HG03565 (cell line): Measurements from ENCODE around the gene MAPK7.

Experiments used
- ATAC-seq: cut with Tn5 transposase; IDR thresholded peaks from one replicate; pipeline ENCODE4 v1.9.1; 2021; ENCODE audit warnings: mild to moderate bottlenecking, moderate library complexity; ENCODE audit not compliant: unreplicated experiment

Gene MAPK7

DNA sequence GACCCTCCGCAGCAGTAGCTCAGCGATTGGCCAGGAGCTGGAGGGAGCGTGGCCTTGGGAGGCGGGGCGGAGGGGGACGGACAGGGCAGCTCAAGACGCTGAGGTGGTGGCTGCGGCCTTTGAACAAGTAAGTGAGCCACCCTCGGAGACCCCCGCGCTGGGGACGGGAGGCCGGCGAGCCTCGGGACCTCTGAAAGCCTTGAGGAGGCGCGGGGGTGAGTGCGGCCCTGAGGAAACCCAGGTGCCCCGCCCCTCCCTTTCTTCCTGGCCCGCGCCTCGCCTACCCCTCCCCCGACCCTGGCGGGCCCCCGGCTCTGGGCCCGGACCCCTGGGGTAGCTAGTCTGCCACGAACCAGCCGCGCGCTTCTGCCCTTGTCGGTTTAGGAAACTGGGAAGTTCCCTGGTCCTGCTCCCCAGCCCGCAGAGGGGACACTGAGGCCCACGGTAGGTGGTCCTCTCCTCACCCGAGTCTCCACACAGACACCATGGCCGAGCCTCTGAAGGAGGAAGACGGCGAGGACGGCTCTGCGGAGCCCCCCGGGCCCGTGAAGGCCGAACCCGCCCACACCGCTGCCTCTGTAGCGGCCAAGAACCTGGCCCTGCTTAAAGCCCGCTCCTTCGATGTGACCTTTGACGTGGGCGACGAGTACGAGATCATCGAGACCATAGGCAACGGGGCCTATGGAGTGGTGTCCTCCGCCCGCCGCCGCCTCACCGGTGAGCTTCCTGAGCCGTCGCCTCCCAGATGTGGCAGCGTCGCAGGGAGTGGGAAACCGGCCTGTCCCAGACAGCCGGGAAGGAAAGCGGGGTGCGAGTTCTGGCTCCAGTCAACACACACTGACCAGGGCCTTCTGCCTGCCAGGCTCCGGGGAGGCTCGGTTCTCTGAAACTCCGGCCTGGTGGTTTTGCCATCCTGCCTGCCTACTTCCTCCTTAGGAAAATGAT is at the start of gene MAPK7:
TSS of gene MAPK7 (plus strand) at position 83 of the 945 bp plus-strand sequence. CDS start at position 486, 403 bp downstream.
- no peak for ATAC-seq

DNA sequence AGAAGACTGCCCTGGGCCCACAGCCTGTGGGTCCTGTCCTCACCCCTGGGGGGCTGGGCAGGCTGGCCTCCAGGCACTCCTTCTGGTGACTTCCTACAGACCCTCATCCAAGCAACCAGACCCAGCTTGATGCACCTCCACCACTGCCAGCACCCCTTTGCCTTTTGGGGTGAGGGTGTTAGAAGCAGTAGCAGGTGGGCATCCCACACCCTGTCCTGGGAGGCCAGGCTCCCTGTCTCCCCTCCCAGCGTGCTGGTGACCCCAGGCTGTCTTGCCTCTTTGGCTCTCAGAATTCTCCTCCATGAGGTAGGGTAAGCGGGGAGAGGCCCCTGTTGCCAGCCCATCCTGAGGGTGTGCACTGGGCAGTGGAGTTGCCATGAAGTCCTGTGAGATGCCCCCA is 49.2 kb upstream of the MAPK7 start:
- no peak for ATAC-seq

DNA sequence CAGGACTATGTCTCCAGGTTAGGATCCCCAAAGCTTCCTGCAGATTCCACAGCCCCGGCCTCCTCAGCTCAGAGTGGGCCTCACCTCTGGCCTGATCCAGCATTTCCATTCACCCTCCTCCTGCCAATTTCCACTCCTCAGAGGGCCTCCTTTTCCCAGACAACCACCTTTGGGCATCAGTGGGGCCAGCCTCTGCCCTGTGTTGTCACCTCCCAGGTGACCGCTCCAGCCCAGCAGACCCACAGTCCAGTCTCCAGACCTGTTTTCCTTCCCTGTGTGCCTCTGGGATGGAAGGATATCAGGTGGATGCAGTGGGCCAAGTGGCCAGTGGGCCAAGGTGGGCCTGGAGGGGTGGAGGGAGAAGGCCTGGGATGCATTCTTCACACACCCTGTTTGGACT is 48.5 kb upstream of the MAPK7 start:
- ATAC-seq, result no peak

DNA sequence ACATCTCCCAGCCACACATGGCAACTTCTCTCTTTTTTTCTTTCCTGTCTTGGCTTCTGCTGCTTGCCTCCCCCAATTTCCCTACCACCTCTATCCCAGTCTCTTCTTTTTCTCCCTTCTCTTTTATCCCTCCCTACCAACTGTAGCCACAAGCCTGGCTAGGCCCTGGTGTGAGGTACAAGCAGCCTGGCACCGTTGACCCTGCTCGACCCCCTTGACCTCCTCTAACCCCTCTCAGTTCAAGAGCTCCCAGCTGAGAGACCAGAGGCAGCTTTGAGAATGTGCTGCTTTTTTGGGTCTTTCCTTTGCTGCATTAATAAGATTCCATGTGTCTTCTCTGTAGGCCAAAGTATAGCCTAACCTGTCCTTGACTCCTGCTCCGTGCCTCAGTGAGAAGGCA is 48.0 kb upstream of the MAPK7 start:
- ATAC-seq, result no peak

DNA sequence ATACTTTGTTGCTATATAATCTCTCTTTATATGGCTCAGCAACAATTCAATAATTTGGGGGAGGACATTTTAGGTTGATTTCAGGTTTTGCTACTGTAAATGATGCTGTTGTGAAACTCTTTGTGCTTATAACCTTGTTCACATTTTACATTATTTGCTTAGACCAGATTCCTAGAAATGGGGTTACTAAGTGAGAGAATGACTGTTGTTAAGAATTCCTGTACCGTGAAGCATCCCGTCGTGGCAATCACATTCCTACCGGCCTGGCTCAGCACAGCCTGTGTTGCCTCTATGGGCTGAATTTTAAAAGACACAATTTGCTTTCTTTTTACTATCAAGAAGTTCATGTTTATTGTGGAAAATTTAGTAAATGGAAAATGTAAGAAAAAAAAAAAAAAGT is 47.2 kb upstream of the MAPK7 start:
- no peak for ATAC-seq

DNA sequence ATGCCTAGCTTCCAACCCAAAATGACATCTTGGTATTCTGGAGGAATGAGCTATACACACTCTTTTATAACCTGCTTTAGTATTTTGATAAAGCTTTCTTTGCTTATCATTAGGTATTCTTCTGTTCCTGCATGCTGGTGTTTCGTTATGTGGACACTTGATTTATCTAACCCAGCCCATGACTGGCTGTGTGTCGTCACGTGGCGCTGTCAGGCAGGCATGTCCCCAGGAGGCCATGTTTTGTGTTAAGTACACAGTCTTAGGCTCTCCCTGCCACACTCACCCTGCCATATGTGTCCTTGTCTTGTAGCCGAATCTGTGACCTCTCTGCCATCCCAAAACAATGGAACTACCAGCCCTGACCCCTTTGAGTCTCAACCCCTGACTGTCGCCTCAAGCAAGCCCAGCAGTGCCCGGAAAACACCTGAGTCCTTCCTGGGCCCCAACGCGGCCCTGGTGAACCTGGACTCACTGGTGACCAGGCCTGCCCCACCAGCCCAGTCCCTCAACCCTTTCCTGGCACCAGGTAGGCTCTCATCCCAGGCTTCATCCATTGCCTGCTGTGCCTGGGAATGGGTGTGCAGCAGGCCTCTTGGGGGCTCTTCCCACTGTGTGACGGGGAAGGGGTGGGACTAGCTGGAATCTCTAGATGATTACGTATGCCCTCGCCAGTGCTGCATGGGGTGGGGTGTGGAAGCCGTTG is 46.6 kb upstream of the MAPK7 start:
- ATAC-seq, result no peak

DNA sequence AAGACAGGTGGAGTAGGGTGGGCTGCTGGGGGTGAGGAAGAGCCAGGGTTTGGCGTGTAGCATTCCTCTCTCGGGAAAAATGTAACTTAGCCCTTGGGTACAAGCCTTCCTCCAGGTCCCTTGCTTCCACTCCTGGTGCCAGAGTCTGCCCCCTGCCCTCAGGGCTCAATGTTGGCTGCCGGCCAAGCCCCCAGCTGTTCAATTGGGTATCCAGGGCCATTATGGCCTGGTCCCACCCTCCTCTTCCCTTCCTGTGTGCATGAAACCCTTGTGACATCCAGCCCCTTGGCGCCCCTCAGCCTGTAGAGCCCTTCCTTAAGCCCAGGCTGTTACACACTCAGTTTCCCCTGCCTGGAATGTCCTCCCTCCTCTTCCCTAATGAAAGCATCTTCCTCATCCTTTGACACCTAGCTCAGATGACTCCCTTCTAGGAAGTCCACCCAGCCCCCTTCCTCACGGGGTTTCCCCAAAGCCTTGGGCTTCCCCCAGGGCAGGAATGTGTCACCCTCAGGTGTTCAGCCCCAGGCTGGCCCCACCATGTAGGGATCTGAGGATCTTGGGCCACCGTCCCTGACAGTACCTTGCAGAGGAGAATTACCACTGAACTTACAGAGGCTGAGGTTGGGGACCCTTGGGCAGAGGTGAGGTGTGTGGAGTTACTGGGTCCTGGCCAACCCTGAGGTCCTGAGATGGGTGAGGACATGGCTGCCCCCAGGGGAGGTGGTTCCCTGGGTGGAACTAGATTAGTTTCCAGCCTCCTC is 45.7 kb upstream of the MAPK7 start:
- ATAC-seq, result no peak

DNA sequence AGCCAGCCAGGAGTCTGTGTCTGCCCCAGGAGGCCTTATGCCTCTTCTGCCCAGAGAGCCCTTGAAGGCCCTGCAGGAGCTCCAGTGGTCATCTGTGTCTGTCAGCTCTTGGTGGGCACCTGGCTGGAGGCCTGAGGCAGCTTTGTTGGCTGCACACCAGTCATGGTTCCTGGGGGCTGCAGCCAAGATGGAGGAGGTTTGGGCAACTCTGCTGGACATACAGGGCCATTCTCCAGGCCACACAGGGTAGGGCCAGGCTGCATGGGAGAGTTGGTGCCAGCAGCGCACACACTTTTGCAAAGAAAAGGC is 45.2 kb upstream of the MAPK7 start:
- no peak for ATAC-seq

DNA sequence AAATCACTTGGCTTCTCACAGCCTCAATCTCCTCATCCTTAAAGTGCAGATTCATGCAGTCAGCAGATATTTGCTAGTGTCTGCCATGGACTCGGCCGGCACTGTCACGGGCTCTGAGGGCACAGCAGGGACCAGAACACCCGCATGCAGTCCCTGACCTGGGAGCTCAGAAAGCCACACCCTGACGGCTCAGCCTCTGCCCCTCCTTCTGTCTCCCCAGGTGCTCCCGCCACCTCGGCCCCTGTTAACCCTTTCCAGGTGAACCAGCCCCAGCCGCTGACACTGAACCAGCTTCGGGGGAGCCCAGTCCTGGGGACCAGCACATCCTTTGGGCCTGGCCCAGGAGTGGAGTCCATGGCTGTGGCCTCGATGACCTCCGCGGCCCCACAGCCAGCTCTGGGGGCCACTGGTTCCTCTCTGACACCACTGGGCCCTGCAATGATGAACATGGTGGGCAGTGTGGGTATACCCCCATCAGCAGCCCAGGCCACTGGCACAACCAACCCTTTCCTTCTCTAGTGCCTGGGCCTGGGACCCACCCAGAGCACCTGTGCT is 44.5 kb upstream of the MAPK7 start:
- no peak for ATAC-seq

DNA sequence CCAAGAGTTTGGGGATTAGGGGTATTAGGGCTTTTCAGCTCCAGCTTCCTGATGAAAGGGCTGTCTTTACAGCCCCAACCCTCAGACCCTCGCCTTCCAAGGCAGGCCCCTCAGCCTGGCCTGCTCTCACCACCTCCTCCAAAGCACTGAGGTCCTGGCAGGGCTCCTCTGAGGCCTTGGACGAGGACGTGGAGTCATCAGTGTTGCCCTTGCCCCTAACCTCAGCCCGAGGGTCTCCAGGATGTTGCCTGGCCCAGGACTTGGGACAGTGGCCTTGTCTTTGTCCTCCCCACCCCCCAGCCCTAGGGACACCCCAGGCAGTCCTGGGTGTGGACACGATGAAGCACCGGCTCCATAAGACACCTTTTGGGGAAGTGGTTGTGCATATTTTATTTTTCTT is 44.0 kb upstream of the MAPK7 start:
- ATAC-seq, result no peak

DNA sequence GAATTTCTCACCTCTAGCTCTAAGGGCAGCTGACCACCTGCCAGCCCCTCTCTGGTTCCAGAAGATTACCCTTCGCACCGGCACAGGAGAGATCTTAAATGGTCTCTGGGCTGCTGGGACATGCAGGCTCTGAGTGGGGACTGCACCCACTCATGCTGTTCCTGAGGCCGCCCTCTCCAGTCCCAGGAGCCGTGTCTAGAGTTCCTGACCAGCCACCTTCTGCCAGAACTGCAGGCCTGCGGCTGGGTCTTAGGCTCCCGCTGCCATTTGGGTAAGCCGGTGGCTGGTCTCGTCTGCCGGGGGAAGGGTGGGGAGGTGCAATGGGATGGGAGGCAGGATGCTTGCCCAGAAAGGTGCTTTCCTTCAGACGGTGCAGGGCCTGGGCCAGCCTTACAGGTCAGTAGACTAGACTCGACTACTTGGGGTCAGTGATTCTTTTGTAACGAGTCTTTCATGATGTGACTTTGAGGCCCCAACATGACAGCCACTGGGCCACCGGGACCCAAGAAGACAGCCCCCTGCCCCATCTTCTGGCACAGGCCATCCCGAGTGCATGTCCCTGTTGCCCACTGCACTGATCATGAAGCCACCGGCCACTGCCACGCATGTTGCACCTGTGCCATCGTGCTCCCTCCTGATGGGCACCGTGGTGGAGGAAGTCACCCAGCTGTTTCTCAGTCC is 42.2 kb upstream of the MAPK7 start:
- no peak for ATAC-seq

DNA sequence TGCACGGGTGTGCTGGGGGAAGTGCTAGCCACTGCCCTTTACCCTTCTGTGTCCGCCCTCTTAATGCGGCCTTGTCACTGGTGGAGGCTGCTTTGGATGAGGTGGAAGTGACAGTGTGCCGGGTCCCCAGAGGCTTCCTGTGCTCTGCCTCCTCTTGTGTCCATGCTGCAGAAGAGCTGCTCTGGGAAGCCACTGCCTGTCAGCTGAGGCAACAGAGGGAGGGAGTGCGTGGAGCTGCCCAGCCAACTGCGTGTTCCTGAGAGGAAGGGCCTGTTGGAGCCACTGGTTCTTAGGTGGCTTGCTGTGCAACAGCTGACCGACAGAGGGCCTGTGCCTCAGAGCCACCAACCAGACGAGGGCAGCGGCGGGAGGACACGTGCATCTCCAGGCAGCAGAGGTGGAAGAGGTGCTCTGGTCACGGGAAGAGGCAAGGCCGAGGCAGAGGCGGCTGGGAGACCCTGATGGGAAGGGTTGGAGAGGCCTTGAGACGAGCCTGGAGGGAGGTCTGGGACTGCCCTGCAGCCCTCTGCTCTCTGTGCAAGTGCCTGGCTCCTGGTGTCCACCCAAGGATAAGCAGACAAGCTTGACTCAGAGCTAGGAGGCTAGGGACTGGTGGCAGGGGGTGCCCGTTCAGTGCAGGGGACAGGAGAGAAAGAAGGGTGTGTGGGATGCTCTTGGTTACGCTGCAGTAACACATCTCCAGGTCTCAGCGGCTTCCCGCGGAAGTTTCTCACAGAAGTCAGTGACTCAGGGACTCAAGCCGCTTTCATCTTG is 41.2 kb upstream of the MAPK7 start:
- no peak for ATAC-seq

DNA sequence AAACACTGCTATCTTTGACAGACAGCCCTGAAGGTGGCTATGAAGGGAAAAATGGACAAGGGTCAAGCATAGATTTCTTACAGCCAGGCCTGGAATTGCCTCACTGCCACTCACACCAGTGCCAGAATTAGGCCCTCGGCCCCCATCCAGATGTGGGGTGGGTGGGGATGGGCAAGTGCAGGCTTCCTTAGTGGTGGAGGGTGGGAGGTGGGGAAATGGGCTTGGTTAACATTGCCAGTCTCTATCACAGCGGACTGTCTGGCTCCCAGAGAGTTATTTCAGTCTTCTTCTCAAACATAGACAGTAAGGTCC is 40.6 kb upstream of the MAPK7 start:
- ATAC-seq, result no peak

DNA sequence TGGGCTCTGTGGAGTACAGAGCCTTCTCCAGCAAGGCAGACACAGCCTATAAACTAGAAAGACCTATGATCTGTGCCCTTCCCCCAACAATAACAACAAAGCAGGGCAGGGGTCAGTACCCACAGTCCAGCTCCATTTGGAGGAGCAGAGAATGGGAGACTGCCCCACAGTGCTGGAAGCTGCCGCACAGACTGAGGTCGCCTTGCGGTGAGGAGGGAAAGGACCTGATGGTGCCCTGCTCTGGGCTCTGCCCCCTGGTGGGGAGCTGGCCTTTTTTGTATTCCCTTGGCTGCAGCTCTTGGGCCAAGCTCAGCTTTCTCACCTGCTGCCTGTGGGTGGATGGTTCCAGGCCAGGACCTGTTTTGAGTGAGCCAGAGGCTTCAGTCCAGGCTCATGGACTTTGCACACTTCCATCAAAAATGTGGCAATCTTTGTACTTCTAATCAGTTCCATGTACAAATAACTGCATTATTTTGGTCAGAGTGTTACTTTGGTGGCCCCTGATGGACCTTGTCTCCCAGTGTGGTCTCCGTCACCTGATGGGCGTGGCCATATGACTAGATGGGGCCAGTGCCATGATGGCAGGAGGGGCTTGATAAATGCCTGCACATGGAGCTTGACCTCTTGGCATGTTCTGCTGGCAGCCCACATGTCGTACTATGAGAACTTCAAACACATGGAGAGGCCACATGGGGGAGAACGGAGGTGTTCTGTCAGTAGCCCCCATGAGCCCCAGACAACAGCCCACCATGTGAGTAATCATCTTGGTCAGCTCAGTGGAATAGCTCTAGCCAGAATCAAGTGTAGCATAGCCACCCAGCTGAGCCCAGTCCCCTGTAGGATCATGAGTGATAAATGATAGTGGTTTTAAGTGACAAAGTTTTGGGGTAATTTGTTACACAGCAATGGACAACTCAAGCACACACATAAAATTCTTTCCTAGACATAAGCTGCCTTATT is 40.0 kb upstream of the MAPK7 start:
- no peak for ATAC-seq

DNA sequence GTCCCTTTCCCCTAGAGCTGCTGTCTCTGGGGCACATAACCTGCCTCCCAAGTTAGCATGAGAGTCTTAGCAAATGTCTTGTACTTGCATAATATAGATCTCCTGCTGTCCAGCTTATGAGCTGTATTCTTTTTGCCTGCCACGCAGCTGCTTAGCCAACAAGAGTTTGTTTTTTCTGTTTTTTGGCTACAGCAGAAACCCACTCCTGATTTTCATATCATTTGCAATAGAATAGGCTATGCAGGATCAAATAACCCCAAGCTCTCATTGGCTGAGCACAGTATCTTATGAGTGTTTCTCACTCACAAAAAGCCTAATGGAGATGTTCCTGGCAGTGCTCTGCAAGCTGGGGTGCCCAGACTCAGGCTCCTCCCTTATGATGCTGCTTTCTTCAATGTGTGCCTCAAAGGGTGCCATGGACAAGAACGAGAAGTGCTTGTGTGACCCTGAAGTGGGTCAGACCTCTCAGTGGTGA is 38.9 kb upstream of the MAPK7 start:
- no peak for ATAC-seq

DNA sequence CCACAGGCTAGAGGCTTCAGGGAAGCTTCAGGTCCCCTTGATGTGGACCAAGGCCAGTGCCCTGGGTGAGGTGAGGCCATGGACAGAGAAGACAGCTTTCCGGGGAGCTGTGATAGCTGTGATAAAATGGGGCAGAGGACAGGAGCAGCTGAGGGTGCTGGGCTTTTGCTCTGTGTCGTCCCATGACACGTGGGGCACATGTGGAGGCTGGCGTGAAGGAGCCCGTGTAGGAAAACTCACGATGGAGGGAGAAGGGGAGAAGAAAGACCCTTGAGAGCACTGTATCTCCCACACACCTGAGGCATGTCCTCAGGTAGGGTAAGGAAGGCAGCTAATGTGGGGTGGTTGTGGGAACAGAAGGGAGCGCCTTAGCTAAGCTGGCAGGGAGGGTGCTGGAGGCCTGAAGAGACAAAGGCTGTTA is 37.1 kb upstream of the MAPK7 start:
- ATAC-seq, result no peak

DNA sequence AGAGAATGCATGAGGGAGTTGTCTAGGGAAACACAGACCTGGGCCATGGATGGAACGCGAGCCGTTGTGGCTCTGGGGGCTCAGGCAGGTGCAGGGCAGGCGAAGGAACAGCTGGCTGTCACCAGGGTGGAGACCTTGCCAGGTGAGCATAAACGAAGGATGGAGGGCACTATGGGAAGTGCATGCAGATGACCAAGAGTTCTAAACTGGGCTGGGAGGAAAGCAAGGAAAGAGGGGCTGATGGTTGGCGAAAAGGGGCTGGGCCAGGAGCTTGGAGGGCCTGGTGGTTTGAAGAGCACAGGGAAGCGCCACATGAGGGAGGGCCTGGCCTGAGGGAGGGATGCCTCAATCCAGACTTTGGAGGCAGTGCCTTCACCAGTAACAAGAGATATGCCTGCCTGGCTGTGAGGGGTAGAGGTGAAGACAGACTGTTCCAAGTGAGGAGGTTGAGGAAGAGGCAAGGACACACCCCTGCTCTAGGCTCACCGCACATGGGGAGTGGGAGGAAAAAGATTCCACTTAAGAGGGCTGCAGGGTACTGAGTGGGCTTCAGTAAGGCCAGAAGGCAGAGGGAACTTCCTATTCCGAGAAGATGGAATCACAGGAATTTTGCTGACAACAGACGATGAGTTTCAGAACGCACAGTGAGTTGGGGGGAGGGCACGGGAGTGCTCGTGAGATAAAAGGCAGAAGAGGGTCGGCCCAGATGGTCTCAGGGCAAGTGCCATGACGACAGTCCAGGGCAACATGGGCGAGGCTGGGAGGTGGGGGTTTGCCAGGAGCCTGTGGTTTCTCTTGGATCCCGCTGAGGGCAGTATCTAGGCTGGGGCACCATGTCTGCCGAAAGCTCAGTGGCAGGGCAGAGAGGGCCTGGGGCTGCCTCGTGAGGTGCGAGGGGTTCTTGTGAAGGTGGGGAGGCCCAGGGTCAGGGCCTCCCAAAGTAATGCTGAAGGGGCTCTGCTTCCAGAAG is 36.4 kb upstream of the MAPK7 start:
- ATAC-seq, result no peak
